ENCODE data around the gene PRKCQ.

PRKCQ gene

GRCh38 chr10:6516281-6516928, 63.7 kb downstream of the PRKCQ start:
- no peak for DNase-seq

GRCh38 chr10:6514844-6515780, 65.0 kb downstream of the PRKCQ start:
- no peak for DNase-seq

GRCh38 chr10:6514180-6514579, 65.9 kb downstream of the PRKCQ start:
- DNase-seq = no peak

GRCh38 chr10:6513476-6513875, 66.6 kb downstream of the PRKCQ start:
- DNase-seq = no peak

- DNase-seq = no peak
These were observed 67.9 kb downstream of the PRKCQ start for GRCh38 chr10:6512182-6512581.

- DNase-seq = no peak
These were observed 68.7 kb downstream of the PRKCQ start for GRCh38 chr10:6511347-6511746.

GRCh38 chr10:6507311-6507710, 72.8 kb downstream of the PRKCQ start:
- DNase-seq = no peak

- no peak for DNase-seq
These were observed 74.8 kb downstream of the PRKCQ start for GRCh38 chr10:6505300-6505699.

- no peak for DNase-seq
These were observed 75.8 kb downstream of the PRKCQ start for GRCh38 chr10:6504296-6504695.

GRCh38 chr10:6503171-6503570, 76.9 kb downstream of the PRKCQ start:
- no peak for DNase-seq

- no peak for DNase-seq
These were observed 78.1 kb downstream of the PRKCQ start for GRCh38 chr10:6501931-6502330.

- DNase-seq = no peak
These were observed 80.1 kb downstream of the PRKCQ start for GRCh38 chr10:6499974-6500373.

- DNase-seq = no peak
These were observed 81.3 kb downstream of the PRKCQ start for GRCh38 chr10:6498771-6499170.

GRCh38 chr10:6497620-6498019, 82.5 kb downstream of the PRKCQ start:
- DNase-seq = no peak

- DNase-seq = no peak
These were observed 85.0 kb downstream of the PRKCQ start for GRCh38 chr10:6494936-6495592.

GRCh38 chr10:6494442-6494819, 85.6 kb downstream of the PRKCQ start:
- DNase-seq = no peak

- DNase-seq = no peak
These were observed 86.3 kb downstream of the PRKCQ start for GRCh38 chr10:6493521-6494441.

- DNase-seq = no peak
These were observed 87.2 kb downstream of the PRKCQ start for GRCh38 chr10:6492896-6493295.

GRCh38 chr10:6491841-6492609, 88.1 kb downstream of the PRKCQ start:
- DNase-seq = no peak

GRCh38 chr10:6490614-6491013, 89.5 kb downstream of the PRKCQ start:
- no peak for DNase-seq

GRCh38 chr10:6487920-6488319, 92.2 kb downstream of the PRKCQ start:
- DNase-seq = no peak

- DNase-seq = no peak
These were observed 93.8 kb downstream of the PRKCQ start for GRCh38 chr10:6486309-6486708.
